B cell (primary cell): ENCODE data around the gene SPATA4. TPM values are rescaled to one million over a fixed set of nuclear protein-coding genes. Genes with fewer than 3 reads are reported as not detected.

Experiments used
- ATAC-seq: fragments of 200-7000 bp; cut with Tn5 transposase; one replicate; pipeline ENCODE4 v1.10.0; 2021; ENCODE audit warnings: low read depth, mild to moderate bottlenecking, moderate number of reproducible peaks, moderate library complexity
- CTCF ChIA-PET: fragments of 350-600 bp; sonication (Branson Sonifier 250); formaldehyde crosslinking; loops from one replicate; lab custom pipeline; 2021; ENCODE audit warnings: antibody characterized with exemption, inconsistent platforms; lab: Charles Lee
- POLR2A ChIA-PET: fragments of 350-600 bp; sonication (Branson Sonifier 250); formaldehyde crosslinking; loops from one replicate; lab custom pipeline; 2021; ENCODE audit warnings: antibody characterized with exemption; lab: Charles Lee
- DNase-seq: peaks from one replicate; pipeline ENCODE4 v3.0.0; 2013
- H2AFZ ChIP-seq: 2 replicates; pipeline ENCODE4 v1.6.1; 2012; ENCODE audit warnings: mild to moderate bottlenecking, low read depth, low read length; ENCODE audit not compliant: insufficient read depth, poor library complexity, severe bottlenecking
- H3K27ac ChIP-seq, 2 donors: 1 replicate in 1 of 2; 2 replicates in 1 of 2; pipeline ENCODE4 v1.5.1; 2012 to 2013; ENCODE audit warnings: low read length in 2 of 2, mild to moderate bottlenecking in 2 of 2, moderate library complexity in 1 of 2
- H3K27me3 ChIP-seq, 4 experiments: fragments of 200-600 bp in 1 of 4; sonication (generic) in 1 of 4; replicated peaks in 1 of 4; 1 replicate in 2 of 4; 2 replicates in 2 of 4; pipeline versions ENCODE4 v1.6.1 to v1.7.0; 2013 to 2016; ENCODE audit warnings: low read length in 3 of 4, mild to moderate bottlenecking in 2 of 4, mixed read lengths in 1 of 4, moderate library complexity in 1 of 4; ENCODE audit not compliant: insufficient read depth in 4 of 4, control insufficient read depth in 3 of 4; ENCODE audit errors: control extremely low read depth in 1 of 4
- H3K36me3 ChIP-seq, 2 experiments: replicated peaks in 1 of 2; 1 replicate in 1 of 2; 2 replicates in 1 of 2; pipeline versions ENCODE4 v1.6.1 to v1.7.1; 2013; ENCODE audit warnings: low read length in 1 of 2; ENCODE audit not compliant: insufficient read depth in 2 of 2, control insufficient read depth in 1 of 2; ENCODE audit errors: control extremely low read depth in 1 of 2, extremely low read depth in 1 of 2
- H3K4me1 ChIP-seq, 2 donors: fragments of 200-600 bp in 1 of 2; sonication (generic) in 1 of 2; 1 replicate in 1 of 2; 2 replicates in 1 of 2; pipeline versions ENCODE4 v1.5.1 to v1.6.1; 2013 to 2017; ENCODE audit warnings: low read length in 2 of 2; ENCODE audit not compliant: control insufficient read depth in 2 of 2, insufficient read depth in 2 of 2
- H3K4me2 ChIP-seq: replicated peaks from 2 replicates; pipeline ENCODE3; 2012; ENCODE audit warnings: mild to moderate bottlenecking, low read depth, low read length; ENCODE audit not compliant: poor library complexity, severe bottlenecking
- H3K4me3 ChIP-seq, 5 experiments: fragments of 200-600 bp in 1 of 5; sonication (generic) in 1 of 5; 1 replicate in 3 of 5; 2 replicates in 2 of 5; pipeline versions ENCODE4 v1.5.1 to v1.7.0; 2011 to 2016; ENCODE audit warnings: low read length in 4 of 5, mild to moderate bottlenecking in 4 of 5, low read depth in 2 of 5, control low read depth in 1 of 5, moderate library complexity in 1 of 5; ENCODE audit not compliant: insufficient read depth in 1 of 5; ENCODE audit errors: control extremely low read depth in 1 of 5, extremely low read depth in 1 of 5
- H3K79me2 ChIP-seq: fragments of 200-600 bp; sonication (generic); one replicate; pipeline ENCODE4 v1.6.0; 2016; ENCODE audit warnings: low read length; ENCODE audit not compliant: control insufficient read depth, insufficient read depth
- H3K9ac ChIP-seq: fragments of 200-600 bp; sonication (generic); 2 replicates; pipeline ENCODE4 v1.6.1; 2017; ENCODE audit warnings: mild to moderate bottlenecking, low read length, moderate library complexity
- H3K9me3 ChIP-seq, 3 donors: one replicate each; pipeline versions ENCODE4 v1.6.1 to v1.7.1; 2013; ENCODE audit warnings: low read length in 2 of 3; ENCODE audit not compliant: control insufficient read depth in 2 of 3, insufficient read depth in 1 of 3; ENCODE audit errors: control extremely low read depth in 1 of 3
- H4K20me1 ChIP-seq: 2 replicates; pipeline ENCODE4 v1.6.0; 2012; ENCODE audit warnings: mild to moderate bottlenecking, low read length; ENCODE audit not compliant: insufficient read depth, control insufficient read depth, poor library complexity, severe bottlenecking
- H3K27ac Mint-ChIP-seq: one replicate; pipeline ENCODE4 v1.8.0; 2021; ENCODE audit warnings: mixed read lengths
- H3K27me3 Mint-ChIP-seq: one replicate; pipeline ENCODE4 v1.8.0; 2021; ENCODE audit warnings: mixed read lengths
- H3K4me1 Mint-ChIP-seq: one replicate; pipeline ENCODE4 v1.8.0; 2021; ENCODE audit warnings: mixed read lengths
- H3K4me3 Mint-ChIP-seq: one replicate; pipeline ENCODE4 v1.8.0; 2021; ENCODE audit warnings: mixed read lengths
- H3K9me3 Mint-ChIP-seq: one replicate; pipeline ENCODE4 v1.8.0; 2022; ENCODE audit warnings: mixed read lengths; ENCODE audit not compliant: insufficient read depth
- CTCF ChIP-seq: fragments of 200-600 bp; IDR thresholded peaks from one replicate; pipeline ENCODE4 v1.8.0; 2022; ENCODE audit warnings: antibody characterized with exemption, mild to moderate bottlenecking
- EZH2 ChIP-seq: IDR thresholded peaks from 2 replicates; pipeline ENCODE4 v1.6.1; 2012; ENCODE audit warnings: borderline replicate concordance, low read depth, mild to moderate bottlenecking, moderate library complexity, low read length; ENCODE audit not compliant: insufficient read depth, poor library complexity, severe bottlenecking
- WGBS: methylation state at CpG from one replicate; pipeline ENCODE4 v1.1.5; 2013; ENCODE audit warnings: missing lambda C conversion rate; ENCODE audit not compliant: insufficient coverage; 5-methylcytosine and 5-hydroxymethylcytosine counted together
- intact Hi-C: fragments of 100-400 bp; cut with micrococcal nuclease; formaldehyde crosslinking; loops from one replicate; pipeline ENCODE4 v1.10.0; 2022
- polyA plus RNA-seq: library from polyadenylated mRNA; depleted of rRNA; stranded (reverse); fragments of >200 nt; gene quantifications from 2 replicates; pipeline ENCODE4 v1.2.3, GENCODE V29; 2012
- total RNA-seq, 2 donors: library from RNA; stranded (reverse); fragments of 120-200 nt in 1 of 2; gene quantifications; 1 replicate in 1 of 2; 2 replicates in 1 of 2; pipeline versions ENCODE4 v1.2.3 to v1.2.4, GENCODE V29; 2013 to 2022

The SPATA4 gene
- total and polyA plus RNA-seq, 2 donors (not counting 1 experiment from before 2014, with no cell fraction given) = not detected

GRCh38 chr4:176185051-176185450 is 10.3 kb downstream of the SPATA4 start:
- no peak overlapping the region for H2AFZ ChIP-seq
- ChIA-PET POLR2A (no interaction called here), CTCF (no interaction called here)
- Mint-ChIP-seq H3K9me3 (no peaks in the 10 kb centered on the region), H3K4me3 (no peak overlapping the region), H3K27me3 (peaks cover 25% of the 10 kb centered on the region), H3K27ac (no peak overlapping the region), H3K4me1 (no peaks in the 10 kb centered on the region)
- peaks cover 0 to 5% (median 3%) of the 10 kb centered on the region in 4 experiments for H3K27me3 ChIP-seq
- ATAC-seq = no peak
- no peaks in the 10 kb centered on the region for H3K4me1 ChIP-seq
- H3K79me2 ChIP-seq = no peaks in the 10 kb centered on the region
- no peak overlapping the region for H3K4me2 ChIP-seq
- no peak for DNase-seq
- H3K27ac ChIP-seq = no peak overlapping the region
- no peaks in the 10 kb centered on the region for H3K36me3 ChIP-seq
- TF ChIP-seq CTCF (no peak), EZH2 (no peak)
- no peaks in the 10 kb centered on the region for H4K20me1 ChIP-seq
- 80% methylated on average over 1 of the region's 1 CpG for whole genome bisulfite sequencing
- H3K9ac ChIP-seq = no peak overlapping the region
- no peak overlapping the region for H3K4me3 ChIP-seq
- H3K9me3 ChIP-seq = no peaks in the 10 kb centered on the region
- intact Hi-C loops = no loop called here

GRCh38 chr4:176163041-176163440 is 32.3 kb downstream of the SPATA4 start:
- Histone ChIP-seq H3K27me3 (no peaks in the 10 kb centered on the region), H2AFZ (no peak overlapping the region), H4K20me1 (no peaks in the 10 kb centered on the region), H3K4me3 (no peak overlapping the region), H3K9ac (no peak overlapping the region), H3K36me3 (no peaks in the 10 kb centered on the region), H3K4me1 (no peaks in the 10 kb centered on the region), H3K9me3 (no peaks in the 10 kb centered on the region), H3K27ac (no peak overlapping the region), H3K79me2 (no peaks in the 10 kb centered on the region), H3K4me2 (no peak overlapping the region)
- intact Hi-C loops = no loop called here
- Mint-ChIP-seq H3K27ac (no peak overlapping the region), H3K4me1 (no peaks in the 10 kb centered on the region), H3K27me3 (no peaks in the 10 kb centered on the region), H3K4me3 (no peak overlapping the region), H3K9me3 (no peaks in the 10 kb centered on the region)
- 100% methylated on average over 2 of the region's 3 CpGs for WGBS
- ChIA-PET POLR2A (no interaction called here), CTCF (no interaction called here)
- TF ChIP-seq CTCF (no peak), EZH2 (no peak)
- ATAC-seq (no peak), DNase-seq (no peak)
